ENCODE measurements around the gene ZNF737.
"Not testable (repeated sequence)": the region's sequence is repeated elsewhere in the genome, so short reads cannot be mapped to it uniquely, and the experiment has no call there.

ZNF737 gene

GRCh38 chr19:20565321-20566018, at the start of gene ZNF737:
Gene ZNF737, minus strand, starts transcription at chr19:20565781. Its CDS starts 141 bp downstream, at chr19:20565640.
- DNase-seq, result peak; percentile 95

GRCh38 chr19:20614971-20615370, 49.4 kb upstream of the ZNF737 start:
- not testable (repeated sequence) for DNase-seq

- no peak for DNase-seq
These were observed 47.2 kb upstream of the ZNF737 start for GRCh38 chr19:20612711-20613316.

GRCh38 chr19:20611866-20612265, 46.3 kb upstream of the ZNF737 start:
- no peak for DNase-seq

- no peak for DNase-seq
These were observed 42.4 kb upstream of the ZNF737 start for GRCh38 chr19:20607943-20608342.

- no peak for DNase-seq
These were observed 7.0 kb downstream of the ZNF737 start for GRCh38 chr19:20558571-20558970.

GRCh38 chr19:20558011-20558410, 7.6 kb downstream of the ZNF737 start:
- no peak for DNase-seq

- not testable (repeated sequence) for DNase-seq
These were observed 20.8 kb downstream of the ZNF737 start for GRCh38 chr19:20544667-20545333.

- not testable (repeated sequence) for DNase-seq
These were observed 35.3 kb downstream of the ZNF737 start for GRCh38 chr19:20530303-20530702.

- DNase-seq, result no peak
These were observed 52.2 kb downstream of the ZNF737 start for GRCh38 chr19:20513189-20513904.

- no peak for DNase-seq
These were observed 62.1 kb downstream of the ZNF737 start for GRCh38 chr19:20503476-20503875.

All from NCI-H1436 treated with DMSO at 0.1 percent for 48 hours (cell line).